Colon (tissue), 2 donors: ENCODE data around the gene ASB2.

Experiments
- FAIRE-seq: peaks from 2 replicates; lab custom pipeline; 2012; peaks lifted over from hg19 to GRCh38; lab: Jason Lieb, UNC
- donor health status: control.
- donor health status: control.

Gene ASB2

GRCh38 chr14:93903342-93904184 is 72.8 kb downstream of the ASB2 start:
- FAIRE-seq, result no peak

- no peak for FAIRE-seq
Observed at GRCh38 chr14:93902619-93903307, 73.6 kb downstream of the ASB2 start.

DNA sequence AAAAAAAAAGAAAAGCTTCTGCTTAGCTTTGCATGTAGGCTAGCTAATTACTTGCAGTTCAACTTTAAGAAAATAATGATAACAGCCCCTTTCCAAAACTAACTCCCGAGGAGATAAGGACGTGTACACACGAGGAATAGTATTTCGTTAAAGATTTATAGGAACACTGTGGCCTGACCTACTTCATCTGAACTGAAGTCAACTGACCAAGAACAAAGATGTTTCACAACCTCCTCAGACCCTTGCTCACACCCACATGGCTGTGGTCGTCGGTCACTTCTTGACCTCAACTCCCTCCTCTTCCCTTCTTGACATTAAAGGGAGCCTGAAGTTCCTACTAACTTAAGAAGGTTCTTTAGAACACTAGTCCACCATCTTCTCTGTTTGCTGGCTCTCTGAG is 74.6 kb downstream of the ASB2 start:
- FAIRE-seq, result no peak

DNA sequence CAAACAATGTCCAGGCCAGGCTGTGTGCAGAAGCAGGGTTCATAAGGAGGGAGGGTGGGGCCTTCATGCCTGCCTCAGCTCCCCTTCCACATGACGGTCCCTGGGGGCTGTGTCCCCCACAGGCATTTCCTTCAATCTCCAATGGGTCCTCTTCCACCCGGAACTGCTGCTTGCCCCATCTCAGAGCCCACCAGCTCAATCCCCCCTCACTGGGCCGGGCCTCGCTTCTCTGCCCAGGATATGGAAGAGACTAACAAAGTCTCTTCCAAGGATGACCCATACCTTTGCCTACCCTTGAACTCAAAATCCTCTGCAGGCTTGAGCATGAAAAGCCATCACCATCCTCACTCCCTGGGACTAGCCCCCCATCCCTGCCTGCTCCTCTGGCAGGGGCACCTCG is 77.6 kb downstream of the ASB2 start:
- FAIRE-seq, result no peak

DNA sequence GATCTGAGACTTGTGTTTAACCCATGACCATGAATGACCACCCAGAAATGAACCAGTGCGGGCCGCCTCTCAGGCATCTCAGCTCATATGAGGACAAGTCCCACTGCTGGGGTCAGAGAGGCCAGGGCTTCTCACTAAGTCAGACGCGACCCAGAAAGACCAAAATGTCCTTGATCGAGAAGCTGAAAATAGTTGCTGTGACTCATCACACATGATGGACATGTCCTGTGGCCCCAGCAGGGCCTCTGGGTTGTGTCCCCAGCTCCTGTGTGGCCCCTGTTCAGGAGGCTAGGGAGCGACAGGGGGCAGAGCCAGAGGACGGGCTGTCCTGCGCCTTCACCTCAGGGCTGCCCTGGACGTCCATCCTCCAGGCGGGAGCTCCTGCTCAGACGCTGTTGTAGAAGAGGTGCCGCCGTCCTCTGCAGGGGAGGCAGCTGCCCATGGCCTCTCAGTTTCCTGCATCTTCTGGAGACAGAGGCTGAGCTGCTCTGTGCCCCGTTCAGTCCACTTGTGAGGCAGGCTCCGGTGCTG is 78.2 kb downstream of the ASB2 start:
- no peak for FAIRE-seq

DNA sequence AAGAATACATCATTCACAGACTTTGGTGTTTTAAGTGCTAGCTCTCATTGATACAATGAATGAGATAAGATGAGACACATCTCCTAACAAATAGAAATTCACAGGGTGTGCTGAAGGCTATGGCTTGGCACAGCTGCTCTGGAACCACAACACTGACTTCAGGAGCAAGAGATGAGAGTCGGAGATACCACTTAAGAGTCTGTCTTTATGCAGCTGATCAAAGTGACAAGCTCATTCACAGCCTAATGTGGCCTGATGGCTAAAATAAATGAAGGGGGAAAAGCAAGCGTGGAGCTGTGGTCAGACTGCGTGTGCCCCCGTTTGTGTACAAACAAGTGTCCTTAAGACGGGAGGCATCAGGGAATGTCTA is 78.9 kb downstream of the ASB2 start:
- FAIRE-seq, result no peak

- no peak for FAIRE-seq
Observed at GRCh38 chr14:93895023-93895604, 81.3 kb downstream of the ASB2 start.

DNA sequence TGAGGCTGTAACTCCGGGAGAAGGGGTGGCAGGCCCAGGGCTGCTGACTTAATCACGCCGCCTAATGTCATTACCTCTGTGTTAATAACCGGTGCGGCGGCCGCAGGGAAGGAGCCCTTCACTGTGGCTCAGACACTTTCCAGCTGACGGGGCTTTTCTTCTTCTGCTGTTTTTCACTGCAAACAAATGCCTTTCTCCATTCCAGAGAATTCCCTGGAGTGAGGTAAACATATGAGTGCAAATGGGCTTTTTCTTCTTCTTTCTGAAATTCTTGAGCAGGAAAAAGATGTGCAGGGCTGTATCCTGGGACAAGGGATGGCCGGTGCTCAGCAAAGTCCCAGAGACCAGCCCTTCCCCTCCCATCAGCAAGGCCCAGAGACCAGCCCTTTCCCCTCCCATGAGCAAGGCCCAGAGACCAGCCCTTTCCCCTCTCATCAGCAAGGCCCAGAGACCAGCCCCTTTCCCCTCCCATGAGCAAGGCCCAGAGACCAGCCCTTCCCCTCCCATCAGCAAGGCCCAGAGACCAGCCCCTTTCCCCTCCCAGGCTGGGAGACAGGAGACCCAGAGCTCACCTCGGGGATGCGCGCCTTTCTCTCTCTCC is 82.6 kb downstream of the ASB2 start:
- no peak for FAIRE-seq

DNA sequence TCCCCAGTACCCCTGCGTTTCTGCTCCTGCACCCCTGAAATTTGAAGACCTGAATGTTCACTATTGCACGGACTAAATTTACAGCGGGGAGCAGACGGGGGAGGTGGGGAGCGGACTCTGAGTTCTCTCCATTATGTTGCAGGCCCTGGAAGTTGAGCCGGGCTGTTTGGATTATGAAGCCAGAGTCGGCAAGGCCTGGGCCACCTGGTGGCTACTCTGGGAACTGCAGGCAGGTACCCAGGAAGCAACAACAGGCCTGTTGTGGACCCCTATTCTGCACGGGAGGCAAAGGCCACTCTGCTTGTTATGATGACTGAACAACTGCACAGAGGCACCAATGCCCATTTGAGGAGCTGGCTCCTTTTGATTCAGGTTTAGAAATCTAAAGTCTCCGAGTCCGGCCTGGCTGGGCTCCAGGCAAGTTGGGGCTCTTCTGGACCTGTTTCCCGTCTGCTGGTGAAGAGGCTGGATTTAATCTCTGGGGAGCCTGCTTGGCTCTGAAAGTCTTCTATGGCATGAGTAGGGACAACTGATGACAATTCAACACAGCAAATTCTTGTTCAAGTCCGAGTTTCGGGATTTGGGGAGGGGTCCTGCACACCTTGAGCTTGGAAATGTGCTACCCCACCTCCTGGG is 83.3 kb downstream of the ASB2 start:
- FAIRE-seq, result no peak

GRCh38 chr14:93892505-93892839 is 83.9 kb downstream of the ASB2 start:
- FAIRE-seq, result no peak

DNA sequence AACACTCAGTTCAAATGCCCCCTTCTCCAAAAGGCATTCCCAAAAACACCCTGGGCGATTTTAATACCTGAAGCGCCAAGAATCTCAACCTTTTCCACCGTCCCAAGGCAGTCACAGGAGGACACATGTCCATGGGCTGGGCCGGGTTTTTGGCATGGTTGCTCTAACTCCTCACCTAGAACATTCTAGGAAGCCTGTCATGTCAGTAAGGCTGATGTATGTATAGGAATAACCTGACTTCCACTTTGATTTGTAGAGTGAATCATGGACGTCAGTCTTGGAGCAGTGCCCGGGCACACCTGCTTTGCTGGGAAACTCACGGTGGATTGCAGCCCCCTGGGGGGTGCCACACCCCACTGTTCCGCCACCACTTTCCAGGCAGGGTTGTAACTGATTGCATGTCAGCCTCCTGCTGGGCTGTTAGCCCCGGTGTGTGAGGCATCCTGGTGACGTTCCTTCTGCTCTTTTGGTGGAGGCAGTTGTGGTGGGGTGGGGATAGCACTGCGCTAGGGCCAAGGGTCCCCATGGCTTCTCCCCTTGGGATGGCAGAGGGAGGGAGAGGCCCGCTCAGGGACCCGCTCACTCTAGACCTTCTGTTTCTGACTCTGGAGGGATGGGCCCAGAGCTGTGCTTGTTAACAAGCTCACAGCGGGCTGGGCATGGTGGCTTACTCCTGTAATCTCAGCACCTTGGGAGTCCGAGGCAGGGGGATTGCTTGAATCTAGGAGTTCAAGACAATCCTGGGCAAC is 84.4 kb downstream of the ASB2 start:
- FAIRE-seq, result no peak

DNA sequence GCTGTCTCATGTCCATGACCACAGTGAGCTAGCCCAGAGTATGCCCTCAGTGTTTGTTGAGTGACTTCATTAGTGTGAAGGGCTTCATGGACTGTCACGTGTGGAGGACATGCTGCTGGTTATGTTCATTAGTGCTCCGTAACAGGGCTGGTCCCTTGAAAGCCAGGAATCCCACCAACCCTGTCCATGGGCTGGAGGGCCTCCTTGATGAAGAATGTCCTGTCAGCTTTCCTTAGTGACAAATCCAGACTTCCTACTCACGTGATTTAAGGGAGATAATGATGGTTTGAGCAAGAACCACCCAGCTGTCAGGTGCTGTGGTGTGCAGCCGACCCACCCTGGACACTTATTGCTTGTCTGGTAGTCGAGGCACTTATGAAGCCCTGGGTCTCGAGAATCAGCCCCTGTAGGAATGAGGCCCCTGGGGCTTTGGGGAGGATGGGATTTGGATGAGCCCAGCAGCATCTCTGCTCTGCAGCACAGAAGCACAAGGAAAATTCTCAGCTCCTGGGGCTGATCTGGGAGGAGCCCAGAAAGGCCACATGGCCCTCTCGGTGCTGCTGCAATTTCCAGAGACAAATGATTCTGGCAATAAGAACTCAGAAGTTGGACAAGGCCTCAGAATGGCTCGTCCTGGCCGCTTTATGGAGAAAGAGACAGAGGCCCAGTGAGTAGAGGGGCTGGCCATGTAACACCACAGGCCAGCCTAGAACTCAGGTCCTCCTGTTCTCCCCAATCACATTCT is 86.5 kb downstream of the ASB2 start:
- no peak for FAIRE-seq

DNA sequence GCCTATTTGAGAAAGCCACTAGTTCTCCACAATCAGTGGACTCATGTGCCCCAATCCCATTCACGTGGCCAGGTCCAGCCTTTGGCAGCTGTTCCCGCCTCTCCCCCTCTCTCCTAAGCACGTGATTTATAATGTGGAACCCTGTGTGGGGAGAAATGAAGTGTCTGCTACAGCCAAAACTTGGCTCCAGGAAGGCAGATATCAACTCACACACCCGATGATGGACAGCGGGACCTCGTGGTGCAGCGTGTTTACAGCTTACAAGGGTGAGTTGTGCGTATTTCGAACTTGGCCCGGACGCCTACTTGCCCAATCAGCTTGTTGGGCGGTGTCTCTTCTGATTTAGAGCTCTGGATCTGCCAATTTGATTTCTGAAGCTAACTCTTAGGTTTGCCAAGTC is 87.4 kb downstream of the ASB2 start:
- no peak for FAIRE-seq

DNA sequence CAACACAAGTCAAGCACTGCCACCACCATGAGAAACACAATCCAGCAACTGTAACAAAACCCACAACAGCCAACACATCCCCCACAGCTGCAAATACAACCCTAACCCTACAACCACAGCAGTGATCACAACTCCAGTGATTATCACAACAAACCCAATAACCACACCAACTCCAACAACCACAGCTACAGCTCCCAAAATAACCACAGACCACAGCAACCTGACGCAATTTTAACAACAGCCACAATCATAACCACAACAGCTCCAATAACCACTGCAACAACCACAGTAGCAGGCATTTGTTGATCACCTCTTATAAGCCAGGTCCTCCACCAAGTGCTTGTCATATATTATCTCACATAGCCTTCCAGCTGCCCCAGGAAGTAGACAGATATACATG is 91.4 kb downstream of the ASB2 start:
- no peak for FAIRE-seq
